Epithelial cell of prostate (primary cell): ENCODE results near the gene C1QTNF9.
"Not testable (repeated sequence)": the region's sequence is repeated elsewhere in the genome, so short reads cannot be mapped to it uniquely, and the experiment has no call there.

Experiments
- DNase-seq: peaks from one replicate; pipeline ENCODE4 v3.0.0-alpha.2; 2011; ENCODE audit warnings: low read depth, low spot score
- H3K27ac ChIP-seq: fragments of 450-650 bp; 2 replicates; pipeline ENCODE4 v1.5.1; 2017; ENCODE audit warnings: mild to moderate bottlenecking

C1QTNF9 gene

GRCh38 chr13:24281188-24282008, 28.0 kb upstream of the C1QTNF9 start:
- DNase-seq, result no peak
- H3K27ac ChIP-seq, result no peak overlapping the region

- DNase-seq, result no peak
- H3K27ac ChIP-seq, result no peak overlapping the region
Measured at GRCh38 chr13:24282256-24282655, 27.1 kb upstream of the C1QTNF9 start.

- no peak overlapping the region for H3K27ac ChIP-seq
- DNase-seq, result no peak
Measured at GRCh38 chr13:24284889-24285565, 24.4 kb upstream of the C1QTNF9 start.

GRCh38 chr13:24286624-24287023, 22.8 kb upstream of the C1QTNF9 start:
- no peak overlapping the region for H3K27ac ChIP-seq
- no peak for DNase-seq

- H3K27ac ChIP-seq, result no peak overlapping the region
- no peak for DNase-seq
Measured at GRCh38 chr13:24287748-24288287, 21.6 kb upstream of the C1QTNF9 start.

GRCh38 chr13:24288870-24289269, 20.5 kb upstream of the C1QTNF9 start:
- no peak for DNase-seq
- H3K27ac ChIP-seq, result no peak overlapping the region

GRCh38 chr13:24290280-24290932, 19.0 kb upstream of the C1QTNF9 start:
- H3K27ac ChIP-seq, result no peak overlapping the region
- no peak for DNase-seq

GRCh38 chr13:24292481-24292880, 16.9 kb upstream of the C1QTNF9 start:
- DNase-seq, result no peak
- no peak overlapping the region for H3K27ac ChIP-seq

GRCh38 chr13:24293746-24294145, 15.6 kb upstream of the C1QTNF9 start:
- no peak overlapping the region for H3K27ac ChIP-seq
- DNase-seq, result no peak

GRCh38 chr13:24299488-24300114, 9.8 kb upstream of the C1QTNF9 start:
- no peak overlapping the region for H3K27ac ChIP-seq
- DNase-seq, result no peak

- no peak for DNase-seq
- H3K27ac ChIP-seq, result no peak overlapping the region
Measured at GRCh38 chr13:24301434-24301833, 7.9 kb upstream of the C1QTNF9 start.

GRCh38 chr13:24301911-24302310, 7.5 kb upstream of the C1QTNF9 start:
- DNase-seq, result no peak

GRCh38 chr13:24304620-24305019, 4.8 kb upstream of the C1QTNF9 start:
- no peak for DNase-seq
- H3K27ac ChIP-seq, result no peak overlapping the region

More at GRCh38 chr13:24301911-24302310, 7.5 kb upstream of the C1QTNF9 start:
- H3K27ac ChIP-seq, result no peak overlapping the region

GRCh38 chr13:24306632-24307031, 2.7 kb upstream of the C1QTNF9 start:
- H3K27ac ChIP-seq, result no peak overlapping the region
- no peak for DNase-seq

- no peak for DNase-seq
- H3K27ac ChIP-seq, result no peak overlapping the region
Measured at GRCh38 chr13:24307211-24308067, 1.9 kb upstream of the C1QTNF9 start.

- no peak for DNase-seq
- H3K27ac ChIP-seq, result no peak overlapping the region
Measured at GRCh38 chr13:24308068-24308445, 1.3 kb upstream of the C1QTNF9 start.

- H3K27ac ChIP-seq, result no peak overlapping the region
- no peak for DNase-seq
Measured at GRCh38 chr13:24308488-24309020, 826 bp upstream of the C1QTNF9 start.

GRCh38 chr13:24313439-24313838, 4.1 kb downstream of the C1QTNF9 start:
- no peak for DNase-seq
- H3K27ac ChIP-seq, result no peak overlapping the region

GRCh38 chr13:24317835-24318234, 8.5 kb downstream of the C1QTNF9 start:
- not testable (repeated sequence) for DNase-seq, H3K27ac ChIP-seq
